Thyroid gland (tissue), 4 donors: Measurements from ENCODE around the gene LCA5.

Source experiments
- POLR2A ChIP-seq, 2 donors: fragments of 450-650 bp; IDR thresholded peaks; one replicate each; pipeline ENCODE4 v1.6.1; 2017; ENCODE audit warnings: antibody characterized with exemption in 2 of 2, mild to moderate bottlenecking in 2 of 2, moderate library complexity in 1 of 2
- TF ChIP-seq, protein P1 (sequence below), 6 experiments: fragments of 200-600 bp in 3 of 6; fragments of 450-650 bp in 3 of 6; sonication (generic) in 3 of 6; IDR thresholded peaks; one replicate each; pipeline ENCODE4 v1.5.1; 2016 to 2019; ENCODE audit warnings: antibody characterized with exemption in 6 of 6, mild to moderate bottlenecking in 2 of 6, inconsistent platforms in 1 of 6, moderate library complexity in 1 of 6

DNA sequence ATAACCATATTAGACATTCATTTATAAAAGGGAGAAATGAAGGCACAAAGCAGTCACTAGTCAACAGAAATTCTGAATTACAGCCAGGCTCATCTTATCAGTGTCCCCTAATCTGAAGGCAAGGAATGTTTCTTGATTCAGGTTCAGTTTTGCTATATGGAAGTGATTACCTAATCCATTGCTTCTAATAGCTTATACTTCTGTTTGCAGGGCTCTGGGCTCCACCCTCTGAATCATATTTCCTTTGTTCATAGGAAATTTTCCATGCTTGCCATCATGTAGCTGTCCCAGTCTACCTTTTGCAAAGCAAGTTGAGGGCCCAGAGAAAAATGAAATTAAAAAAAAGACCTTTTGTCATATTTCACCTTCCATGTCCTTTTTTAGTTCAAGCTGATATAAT, 96.0 kb downstream of the LCA5 start:
- TF ChIP-seq, protein P1, sequence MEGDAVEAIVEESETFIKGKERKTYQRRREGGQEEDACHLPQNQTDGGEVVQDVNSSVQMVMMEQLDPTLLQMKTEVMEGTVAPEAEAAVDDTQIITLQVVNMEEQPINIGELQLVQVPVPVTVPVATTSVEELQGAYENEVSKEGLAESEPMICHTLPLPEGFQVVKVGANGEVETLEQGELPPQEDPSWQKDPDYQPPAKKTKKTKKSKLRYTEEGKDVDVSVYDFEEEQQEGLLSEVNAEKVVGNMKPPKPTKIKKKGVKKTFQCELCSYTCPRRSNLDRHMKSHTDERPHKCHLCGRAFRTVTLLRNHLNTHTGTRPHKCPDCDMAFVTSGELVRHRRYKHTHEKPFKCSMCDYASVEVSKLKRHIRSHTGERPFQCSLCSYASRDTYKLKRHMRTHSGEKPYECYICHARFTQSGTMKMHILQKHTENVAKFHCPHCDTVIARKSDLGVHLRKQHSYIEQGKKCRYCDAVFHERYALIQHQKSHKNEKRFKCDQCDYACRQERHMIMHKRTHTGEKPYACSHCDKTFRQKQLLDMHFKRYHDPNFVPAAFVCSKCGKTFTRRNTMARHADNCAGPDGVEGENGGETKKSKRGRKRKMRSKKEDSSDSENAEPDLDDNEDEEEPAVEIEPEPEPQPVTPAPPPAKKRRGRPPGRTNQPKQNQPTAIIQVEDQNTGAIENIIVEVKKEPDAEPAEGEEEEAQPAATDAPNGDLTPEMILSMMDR (IDR thresholded peaks at IDR 0.05) = no peak
- TF ChIP-seq POLR2A (IDR thresholded peaks at IDR 0.05) = no peak
